Subcutaneous abdominal adipose tissue (tissue), 5 donors: ENCODE results near the gene PCDHGA5.
A peak's percentile ranks its signal among the peaks of the same experiment; 100 is the strongest.
"Not testable (repeated sequence)": the region's sequence is repeated elsewhere in the genome, so short reads cannot be mapped to it uniquely, and the experiment has no call there.

Experiments used
- H3K27ac ChIP-seq: one replicate; pipeline ENCODE4 v1.7.0; 2013; ENCODE audit warnings: low read depth, mild to moderate bottlenecking, inconsistent platforms, low read length, moderate library complexity
- H3K27me3 ChIP-seq, 5 donors: one replicate each; pipeline ENCODE4 v1.7.0; 2013; ENCODE audit warnings: low read length in 5 of 5, inconsistent platforms in 1 of 5; ENCODE audit not compliant: control insufficient read depth in 5 of 5, insufficient read depth in 4 of 5
- H3K36me3 ChIP-seq, 5 donors: one replicate each; pipeline ENCODE4 v1.7.0; 2013; ENCODE audit warnings: low read length in 5 of 5; ENCODE audit not compliant: control insufficient read depth in 5 of 5, insufficient read depth in 5 of 5
- H3K4me1 ChIP-seq, 5 donors: one replicate each; pipeline ENCODE4 v1.7.0; 2013; ENCODE audit warnings: low read length in 5 of 5, mild to moderate bottlenecking in 3 of 5, moderate library complexity in 1 of 5; ENCODE audit not compliant: control insufficient read depth in 5 of 5, insufficient read depth in 5 of 5
- H3K4me3 ChIP-seq, 5 donors: one replicate each; pipeline ENCODE4 v1.7.0; 2013; ENCODE audit warnings: low read length in 5 of 5, low read depth in 1 of 5
- H3K9ac ChIP-seq, 5 donors: one replicate each; pipeline ENCODE4 v1.7.0; 2013; ENCODE audit warnings: low read length in 5 of 5, mild to moderate bottlenecking in 4 of 5, moderate library complexity in 3 of 5
- H3K9me3 ChIP-seq, 5 donors: one replicate each; pipeline ENCODE4 v1.7.0; 2013; ENCODE audit warnings: low read length in 5 of 5; ENCODE audit not compliant: control insufficient read depth in 5 of 5
- donor health status: healthy.
- donor health status: healthy.
- donor health status: healthy.
- donor health status: healthy.
- donor health status: healthy.

The PCDHGA5 gene

GRCh38 chr5:141363952-141364660 lies at the start of gene PCDHGA5:
TSS of gene PCDHGA5 (plus strand) at chr5:141364162. CDS start at chr5:141364331, 169 bp downstream.
- peaks cover 46 to 76% (median 68%) of the 10 kb centered on the region in 5 donors for H3K9me3 ChIP-seq
- H3K27ac ChIP-seq: no peak within 1 kb of the TSS
- H3K4me3 ChIP-seq: peak within 1 kb of the TSS; percentile 46 to 61 (median 50)

GRCh38 chr5:141316963-141317362 lies 47.0 kb upstream of the PCDHGA5 start:
- peaks cover 5 to 35% (median 17%) of the 10 kb centered on the region in 5 donors for H3K36me3 ChIP-seq
- H3K9me3 ChIP-seq: peaks cover 64 to 82% (median 70%) of the 10 kb centered on the region in 5 donors
- not testable (repeated sequence) for H3K27ac ChIP-seq, H3K27me3 ChIP-seq, H3K9ac ChIP-seq
- peaks cover 0 to 19% (median 12%) of the 10 kb centered on the region in 5 donors for H3K4me1 ChIP-seq
- H3K4me3 ChIP-seq: peak overlapping the region in 1 of 5 donors; percentile 29

More at GRCh38 chr5:141363952-141364660, at the start of gene PCDHGA5:
- Histone ChIP-seq H3K9ac (no peak within 1 kb of the TSS), H3K27me3 (peaks cover 0 to 16% (median 11%) of the 10 kb centered on the region in 5 donors), H3K36me3 (no peaks in the 10 kb centered on the region), H3K4me1 (peaks cover 0 to 3% (median 0%) of the 10 kb centered on the region in 5 donors)

- Histone ChIP-seq H3K27ac (no peak overlapping the region), H3K36me3 (peaks cover 5 to 35% (median 17%) of the 10 kb centered on the region in 5 donors), H3K9ac (no peak overlapping the region), H3K9me3 (peaks cover 50 to 63% (median 53%) of the 10 kb centered on the region in 5 donors), H3K4me1 (peaks cover 0 to 19% (median 12%) of the 10 kb centered on the region in 5 donors), H3K4me3 (peak overlapping the region; percentile 93 to 98 (median 97)), H3K27me3 (no peaks in the 10 kb centered on the region)
These were observed 44.8 kb upstream of the PCDHGA5 start for GRCh38 chr5:141319202-141319601.

- H3K4me3 ChIP-seq: peak overlapping the region; percentile 93 to 98 (median 97)
- H3K27ac ChIP-seq: peak overlapping the region; percentile 97
- no peaks in the 10 kb centered on the region for H3K27me3 ChIP-seq
- H3K9ac ChIP-seq: no peak overlapping the region
- H3K4me1 ChIP-seq: peaks cover 0 to 19% (median 12%) of the 10 kb centered on the region in 5 donors
- H3K9me3 ChIP-seq: peaks cover 45 to 58% (median 48%) of the 10 kb centered on the region in 5 donors
- H3K36me3 ChIP-seq: peaks cover 5 to 35% (median 17%) of the 10 kb centered on the region in 5 donors
These were observed 44.3 kb upstream of the PCDHGA5 start for GRCh38 chr5:141319699-141320098.

GRCh38 chr5:141320225-141321169 lies 43.5 kb upstream of the PCDHGA5 start, which contains the start of gene TAF7:
TSS of gene TAF7 (minus strand) at chr5:141320784. CDS start at chr5:141320044, 740 bp downstream.
- Histone ChIP-seq H3K27ac (peak within 1 kb of the TSS; percentile 97), H3K9ac (peak within 1 kb of the TSS; percentile 63 to 98 (median 95)), H3K4me3 (peak within 1 kb of the TSS; percentile 93 to 98 (median 97)), H3K9me3 (peaks cover 37 to 50% (median 40%) of the 10 kb centered on the region in 5 donors), H3K4me1 (peaks cover 0 to 19% (median 12%) of the 10 kb centered on the region in 5 donors), H3K27me3 (no peaks in the 10 kb centered on the region), H3K36me3 (peaks cover 5 to 27% (median 17%) of the 10 kb centered on the region in 5 donors)

- Histone ChIP-seq H3K27me3 (no peaks in the 10 kb centered on the region), H3K9ac (no peak overlapping the region), H3K9me3 (peaks cover 22 to 40% (median 31%) of the 10 kb centered on the region in 5 donors), H3K4me3 (no peak overlapping the region), H3K27ac (no peak overlapping the region), H3K36me3 (peaks cover 5 to 20% (median 12%) of the 10 kb centered on the region in 5 donors), H3K4me1 (peaks cover 0 to 28% (median 14%) of the 10 kb centered on the region in 5 donors)
These were observed 41.7 kb upstream of the PCDHGA5 start for GRCh38 chr5:141322261-141322660.

- peak overlapping the region; percentile 56 to 81 (median 70) for H3K4me3 ChIP-seq
- H3K9me3 ChIP-seq: peaks cover 11 to 35% (median 26%) of the 10 kb centered on the region in 5 donors
- peaks cover 0 to 12% (median 2%) of the 10 kb centered on the region in 5 donors for H3K4me1 ChIP-seq
- no peaks in the 10 kb centered on the region for H3K36me3 ChIP-seq
- H3K27ac ChIP-seq: no peak overlapping the region
- peaks cover 0 to 13% (median 0%) of the 10 kb centered on the region in 5 donors for H3K27me3 ChIP-seq
- H3K9ac ChIP-seq: peak overlapping the region in 1 of 5 donors; percentile 45
These were observed 37.7 kb upstream of the PCDHGA5 start for GRCh38 chr5:141326088-141326854.

- Histone ChIP-seq H3K27ac (no peak overlapping the region), H3K4me3 (peak overlapping the region in 1 of 5 donors; percentile 7), H3K4me1 (peaks cover 0 to 9% (median 0%) of the 10 kb centered on the region in 5 donors), H3K36me3 (no peaks in the 10 kb centered on the region), H3K9me3 (peaks cover 16 to 51% (median 35%) of the 10 kb centered on the region in 5 donors), H3K9ac (no peak overlapping the region), H3K27me3 (peaks cover 0 to 19% (median 2%) of the 10 kb centered on the region in 5 donors)
These were observed 35.7 kb upstream of the PCDHGA5 start for GRCh38 chr5:141328231-141328630.
